Loucy (cell line): ENCODE data around the gene UBTD1.

ENCODE experiments used
- H2AFZ ChIP-seq: fragments of 200-600 bp; sonication (generic); 2 replicates; pipeline ENCODE4 v1.6.0; 2016; ENCODE audit warnings: antibody characterized with exemption, mild to moderate bottlenecking, low read length, moderate library complexity
- H3F3A ChIP-seq: fragments of 200-600 bp; 2 replicates; pipeline ENCODE4 v1.6.0; 2016; ENCODE audit warnings: antibody characterized with exemption, low read depth, mild to moderate bottlenecking
- H3K27me3 ChIP-seq: fragments of 200-600 bp; sonication (generic); 2 replicates; pipeline ENCODE4 v1.6.1; 2014; ENCODE audit warnings: low read length, mild to moderate bottlenecking; ENCODE audit not compliant: insufficient read depth, poor library complexity, severe bottlenecking
- H3K36me3 ChIP-seq: fragments of 200-600 bp; sonication (generic); 2 replicates; pipeline ENCODE4 v1.6.1; 2016; ENCODE audit warnings: low read length; ENCODE audit not compliant: insufficient read depth
- H3K4me1 ChIP-seq: fragments of 200-600 bp; sonication (generic); 2 replicates; pipeline ENCODE4 v1.5.1; 2014; ENCODE audit warnings: low read length, mild to moderate bottlenecking; ENCODE audit not compliant: insufficient read depth, poor library complexity, severe bottlenecking
- H3K4me2 ChIP-seq: fragments of 200-600 bp; sonication (generic); 2 replicates; pipeline ENCODE4 v1.6.0; 2014; ENCODE audit warnings: antibody characterized with exemption, low read length, low read depth, mild to moderate bottlenecking; ENCODE audit not compliant: poor library complexity, severe bottlenecking
- H3K4me3 ChIP-seq: fragments of 200-600 bp; sonication (generic); 2 replicates; pipeline ENCODE4 v1.5.1; 2014; ENCODE audit warnings: low read length, mild to moderate bottlenecking, mixed read lengths; ENCODE audit not compliant: poor library complexity, severe bottlenecking
- H3K79me2 ChIP-seq: fragments of 200-600 bp; sonication (generic); 2 replicates; pipeline ENCODE4 v1.6.1; 2014; ENCODE audit warnings: low read length; ENCODE audit not compliant: insufficient read depth
- H3K9ac ChIP-seq: fragments of 200-600 bp; sonication (generic); 2 replicates; pipeline ENCODE4 v1.6.0; 2014; ENCODE audit warnings: mild to moderate bottlenecking, low read depth, low read length, moderate library complexity; ENCODE audit not compliant: poor library complexity, severe bottlenecking
- H3K9me2 ChIP-seq: fragments of 200-600 bp; sonication (generic); replicated peaks from 2 replicates; pipeline ENCODE4 v1.6.1; 2016; ENCODE audit warnings: low read depth, low read length, mixed read lengths
- H3K9me3 ChIP-seq: fragments of 200-600 bp; sonication (generic); 2 replicates; pipeline ENCODE4 v1.6.1; 2014; ENCODE audit warnings: mild to moderate bottlenecking, antibody characterized with exemption, low read length, low read depth; ENCODE audit not compliant: insufficient read depth
- H4K20me1 ChIP-seq: fragments of 200-600 bp; sonication (generic); 2 replicates; pipeline ENCODE4 v1.6.0; 2014; ENCODE audit warnings: antibody characterized with exemption, low read length, mild to moderate bottlenecking; ENCODE audit not compliant: insufficient read depth, poor library complexity, severe bottlenecking
- EZH2phosphoT487 ChIP-seq: fragments of 200-600 bp; IDR thresholded peaks from 2 replicates; pipeline ENCODE4 v1.6.1; 2018; ENCODE audit warnings: antibody characterized with exemption, mild to moderate bottlenecking, moderate library complexity, borderline replicate concordance
- TF ChIP-seq, protein P1 (sequence below): fragments of 200-600 bp; sonication (generic); conservative IDR thresholded peaks from 2 replicates; pipeline ENCODE4 v1.5.1; 2014; ENCODE audit warnings: mild to moderate bottlenecking, antibody characterized with exemption, low read length

Gene UBTD1

GRCh38 chr10:97529685-97530465 lies 31.2 kb downstream of the UBTD1 start:
- TF ChIP-seq, protein P1, sequence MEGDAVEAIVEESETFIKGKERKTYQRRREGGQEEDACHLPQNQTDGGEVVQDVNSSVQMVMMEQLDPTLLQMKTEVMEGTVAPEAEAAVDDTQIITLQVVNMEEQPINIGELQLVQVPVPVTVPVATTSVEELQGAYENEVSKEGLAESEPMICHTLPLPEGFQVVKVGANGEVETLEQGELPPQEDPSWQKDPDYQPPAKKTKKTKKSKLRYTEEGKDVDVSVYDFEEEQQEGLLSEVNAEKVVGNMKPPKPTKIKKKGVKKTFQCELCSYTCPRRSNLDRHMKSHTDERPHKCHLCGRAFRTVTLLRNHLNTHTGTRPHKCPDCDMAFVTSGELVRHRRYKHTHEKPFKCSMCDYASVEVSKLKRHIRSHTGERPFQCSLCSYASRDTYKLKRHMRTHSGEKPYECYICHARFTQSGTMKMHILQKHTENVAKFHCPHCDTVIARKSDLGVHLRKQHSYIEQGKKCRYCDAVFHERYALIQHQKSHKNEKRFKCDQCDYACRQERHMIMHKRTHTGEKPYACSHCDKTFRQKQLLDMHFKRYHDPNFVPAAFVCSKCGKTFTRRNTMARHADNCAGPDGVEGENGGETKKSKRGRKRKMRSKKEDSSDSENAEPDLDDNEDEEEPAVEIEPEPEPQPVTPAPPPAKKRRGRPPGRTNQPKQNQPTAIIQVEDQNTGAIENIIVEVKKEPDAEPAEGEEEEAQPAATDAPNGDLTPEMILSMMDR, result no peak
- no peak for TF ChIP-seq EZH2phosphoT487
- no peaks in the 10 kb centered on the region for H3K9me2 ChIP-seq
- H3K4me2 ChIP-seq, result no peak overlapping the region
- no peaks in the 10 kb centered on the region for H3F3A ChIP-seq
- no peaks in the 10 kb centered on the region for H3K9me3 ChIP-seq
- no peaks in the 10 kb centered on the region for H3K36me3 ChIP-seq
- H3K9ac ChIP-seq, result no peak overlapping the region
- H2AFZ ChIP-seq, result no peak overlapping the region
- H3K4me3 ChIP-seq, result no peak overlapping the region
- no peaks in the 10 kb centered on the region for H3K27me3 ChIP-seq
- H4K20me1 ChIP-seq, result no peaks in the 10 kb centered on the region
- H3K4me1 ChIP-seq, result no peaks in the 10 kb centered on the region
- H3K79me2 ChIP-seq, result no peaks in the 10 kb centered on the region

- no peaks in the 10 kb centered on the region for H3F3A ChIP-seq
- H3K27me3 ChIP-seq, result no peaks in the 10 kb centered on the region
- no peaks in the 10 kb centered on the region for H3K9me3 ChIP-seq
- H3K36me3 ChIP-seq, result no peaks in the 10 kb centered on the region
- no peaks in the 10 kb centered on the region for H4K20me1 ChIP-seq
- H3K79me2 ChIP-seq, result no peaks in the 10 kb centered on the region
- TF ChIP-seq, protein P1, result no peak
- TF ChIP-seq EZH2phosphoT487, result no peak
- H3K9me2 ChIP-seq, result no peaks in the 10 kb centered on the region
- no peaks in the 10 kb centered on the region for H3K4me1 ChIP-seq
- no peak overlapping the region for H3K9ac ChIP-seq
- no peak overlapping the region for H3K4me2 ChIP-seq
- no peak overlapping the region for H2AFZ ChIP-seq
- no peak overlapping the region for H3K4me3 ChIP-seq
Observed at GRCh38 chr10:97531401-97531986, 32.8 kb downstream of the UBTD1 start.

GRCh38 chr10:97532935-97533671 lies 34.4 kb downstream of the UBTD1 start:
- TF ChIP-seq EZH2phosphoT487, result no peak
- TF ChIP-seq, protein P1, result no peak
- Histone ChIP-seq H4K20me1 (no peaks in the 10 kb centered on the region), H3F3A (no peaks in the 10 kb centered on the region), H3K4me1 (no peaks in the 10 kb centered on the region), H3K9me3 (no peaks in the 10 kb centered on the region), H3K4me3 (no peak overlapping the region), H3K9ac (no peak overlapping the region), H2AFZ (no peak overlapping the region), H3K79me2 (no peaks in the 10 kb centered on the region), H3K9me2 (no peaks in the 10 kb centered on the region), H3K36me3 (no peaks in the 10 kb centered on the region), H3K27me3 (no peaks in the 10 kb centered on the region), H3K4me2 (no peak overlapping the region)
